C4-2B (cell line): ENCODE results near the gene PARVA.
A peak's percentile ranks its signal among the peaks of the same experiment; 100 is the strongest.

Experiments
- H3K27ac ChIP-seq: fragments of 450-650 bp; 2 replicates; pipeline ENCODE4 v1.5.1; 2017
- CTCF ChIP-seq: fragments of 450-650 bp; conservative IDR thresholded peaks from 2 replicates; pipeline ENCODE4 v1.5.1; 2017; ENCODE audit warnings: mild to moderate bottlenecking
- ZFX ChIP-seq: fragments of 450-650 bp; IDR thresholded peaks from 2 replicates; pipeline ENCODE4 v1.6.1; 2017

PARVA gene

GRCh38 chr11:12410006-12410728 lies 32.8 kb downstream of the PARVA start:
- no peak overlapping the region for H3K27ac ChIP-seq
- TF ChIP-seq CTCF, result peak; percentile 24
- no peak for TF ChIP-seq ZFX

DNA sequence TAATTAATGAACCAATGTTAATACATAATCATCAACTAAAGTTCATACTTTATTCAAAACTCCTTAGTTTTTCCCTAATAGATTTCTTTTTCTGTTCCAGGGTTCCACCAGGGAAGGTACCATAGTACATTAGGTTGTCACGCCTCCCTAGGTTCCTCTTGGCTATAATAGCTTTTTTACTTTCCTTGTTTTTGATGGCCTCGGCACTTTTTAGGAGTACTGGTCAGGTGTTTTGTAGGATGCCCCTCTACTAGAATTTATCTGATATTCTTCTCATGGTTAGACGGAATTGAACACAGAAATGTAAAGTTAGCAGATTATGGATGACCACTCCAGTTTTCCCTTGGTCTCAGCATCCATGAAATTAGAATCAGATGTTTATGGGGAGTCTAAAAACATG lies 34.0 kb downstream of the PARVA start:
- TF ChIP-seq ZFX, result no peak
- TF ChIP-seq CTCF, result no peak
- no peak overlapping the region for H3K27ac ChIP-seq

DNA sequence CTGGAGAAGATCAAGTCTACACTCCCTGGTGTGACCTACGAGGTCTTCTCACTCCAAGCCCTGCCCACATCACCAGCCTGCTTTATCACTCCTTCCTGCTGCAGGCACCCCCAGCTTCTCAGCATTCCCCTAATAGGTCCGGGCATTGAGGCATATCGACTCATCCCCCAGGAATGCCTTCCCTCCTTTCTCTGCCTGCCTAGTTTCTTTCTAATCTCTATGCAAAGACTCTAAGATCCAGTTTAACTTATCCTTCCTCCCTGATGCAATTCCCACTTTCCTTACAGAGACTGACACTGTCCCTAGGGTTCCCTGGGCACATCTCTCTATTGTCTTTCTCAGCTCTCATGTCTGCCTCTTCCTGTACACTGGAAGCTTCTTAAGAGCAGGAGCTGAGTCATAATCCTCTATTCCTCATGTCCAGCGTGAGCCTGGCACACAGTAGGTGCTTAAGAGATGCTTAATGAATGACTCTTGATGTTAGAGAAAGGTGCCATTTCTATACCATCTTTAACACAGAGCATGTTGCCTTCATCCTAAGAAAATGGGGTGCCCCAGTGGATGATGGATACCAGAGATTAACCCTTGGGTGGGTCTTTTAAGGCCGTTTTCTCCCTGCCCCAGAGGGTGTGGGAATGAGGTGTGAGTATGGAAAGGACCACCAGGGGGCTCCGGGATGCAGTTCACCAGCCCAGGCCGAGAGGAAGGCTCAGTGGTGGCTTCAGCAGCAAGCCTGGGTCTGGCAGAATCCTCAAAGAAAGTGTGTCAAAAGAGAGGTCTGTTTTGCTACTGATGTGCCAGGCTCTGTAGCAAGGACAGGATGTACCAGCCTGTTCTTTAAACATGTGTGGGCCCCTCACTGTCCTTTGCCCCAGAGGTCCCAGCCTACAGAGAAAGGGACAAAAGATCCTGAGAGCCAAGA lies 34.7 kb downstream of the PARVA start:
- TF ChIP-seq CTCF (peak; percentile 80), ZFX (no peak)
- H3K27ac ChIP-seq, result no peak overlapping the region

DNA sequence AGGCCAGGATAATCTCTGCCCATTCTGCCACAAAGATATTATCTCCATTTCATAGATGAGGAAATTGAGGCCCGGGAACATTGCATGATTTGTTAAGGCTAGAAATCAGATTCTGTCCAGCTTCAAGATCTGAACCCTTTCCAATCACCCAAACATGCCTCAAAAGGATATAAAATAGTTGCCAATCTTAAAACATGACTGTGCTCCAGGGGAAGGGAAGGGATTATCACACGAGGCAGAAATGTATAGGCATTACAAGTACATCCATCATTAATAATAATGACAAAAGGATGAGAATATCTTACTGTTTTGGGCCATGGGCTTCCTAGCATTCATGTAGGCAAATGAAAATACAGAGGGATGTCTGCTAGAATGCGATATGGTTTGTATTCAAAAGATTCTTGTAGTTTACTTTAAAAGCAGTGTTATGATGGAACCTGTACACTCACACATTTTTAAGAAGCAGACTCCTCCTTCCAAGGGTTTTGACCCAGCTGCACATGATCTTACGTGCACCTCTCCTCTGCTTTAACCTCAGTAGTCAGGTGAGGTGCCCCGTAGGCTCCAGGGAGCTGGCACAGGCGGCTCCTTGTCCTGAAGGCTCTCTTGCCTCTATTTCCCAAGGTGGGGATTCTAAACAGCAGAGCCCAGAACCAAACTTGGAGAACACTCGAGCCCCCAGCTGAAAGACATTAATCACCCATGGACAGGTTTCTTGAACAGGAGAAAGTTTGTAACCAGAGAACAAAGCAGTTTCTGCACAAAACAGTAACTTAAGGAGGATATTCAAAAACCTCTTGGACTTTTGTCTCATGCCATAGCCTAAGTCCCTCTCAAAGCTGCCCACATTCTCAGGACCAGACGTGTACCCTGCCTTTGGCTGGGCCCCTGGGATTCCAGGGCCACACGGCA lies 36.0 kb downstream of the PARVA start:
- TF ChIP-seq ZFX (no peak), CTCF (no peak)
- H3K27ac ChIP-seq, result peak overlapping the region; percentile 18

GRCh38 chr11:12414611-12415010 lies 37.2 kb downstream of the PARVA start:
- TF ChIP-seq ZFX (no peak), CTCF (no peak)
- no peak overlapping the region for H3K27ac ChIP-seq

DNA sequence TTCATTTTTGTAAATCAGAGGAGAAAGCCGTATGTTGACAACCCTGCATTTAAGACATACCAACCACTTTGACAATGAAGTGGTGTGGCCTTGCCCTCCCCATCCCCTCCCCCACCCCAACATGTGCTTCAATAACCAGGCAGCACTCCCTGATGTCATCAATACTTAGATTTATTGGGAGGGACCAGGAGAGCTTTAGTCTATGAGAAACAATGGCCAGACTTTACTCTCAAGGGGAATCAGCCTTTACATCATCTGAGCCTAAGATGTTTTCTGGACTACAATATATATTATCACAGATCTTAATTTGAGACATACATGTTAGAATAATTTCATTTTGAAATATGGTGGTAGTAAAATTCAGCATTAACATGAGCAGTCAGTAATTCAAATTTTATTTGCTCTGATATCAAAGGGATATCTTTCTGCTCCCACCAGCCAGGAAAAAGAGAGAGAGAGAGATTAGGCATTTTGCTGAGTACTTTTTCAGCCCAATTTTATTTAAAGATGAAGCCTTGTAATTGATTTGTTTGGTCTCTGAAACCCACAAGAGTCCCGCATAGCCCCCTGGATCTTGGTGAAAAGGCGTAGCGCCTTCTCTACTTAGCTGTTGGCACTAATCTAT lies 38.1 kb downstream of the PARVA start:
- H3K27ac ChIP-seq, result no peak overlapping the region
- no peak for TF ChIP-seq CTCF
- TF ChIP-seq ZFX, result no peak
